ENCODE measurements around the gene POU6F1. TPM values are rescaled to one million over a fixed set of nuclear protein-coding genes. Genes with fewer than 3 reads are reported as not detected.

Gene POU6F1
- total RNA-seq, 1 donor from 2014 or later = 16.5 TPM

- intact Hi-C loops (cut with DNase I) = loop anchor here (2.0 kb wide), 1 partner anchor 44 kb away; no protein-coding TSS in a partner anchor
Observed at GRCh38 chr12:51172515-51173431, 45.1 kb downstream of the POU6F1 start, which contains the start of gene TFCP2. TSS of gene TFCP2 (minus strand) at chr12:51173135. CDS start at chr12:51172422, 713 bp downstream.

GRCh38 chr12:51171884-51172514, 45.9 kb downstream of the POU6F1 start:
- no peak for DNase-seq (ENCODE audit: extremely low spot score in 2 of 2)
- Histone ChIP-seq H3K4me1 (peaks cover 21% of the 10 kb centered on the region), H3K4me3 (peak overlapping the region; percentile 79 to 91), H3K27ac (peak overlapping the region; percentile 97), H3K27me3 (no peaks in the 10 kb centered on the region), H3K36me3 (no peaks in the 10 kb centered on the region), H3K9me3 (no peaks in the 10 kb centered on the region)
- intact Hi-C loops (cut with DNase I) = loop anchor here (2.0 kb wide), 1 partner anchor 45 kb away; no protein-coding TSS in a partner anchor
- TF ChIP-seq POLR2A (IDR thresholded peaks at IDR 0.05) (no peak), POLR2AphosphoS5 (IDR thresholded peaks at IDR 0.05; ENCODE audit: insufficient read depth in 1 of 2, low read depth in 1 of 2) (no peak), CTCF (IDR thresholded peaks at IDR 0.05) (no peak)

More at GRCh38 chr12:51172515-51173431, 45.1 kb downstream of the POU6F1 start, which contains the start of gene TFCP2:
- TF ChIP-seq POLR2AphosphoS5 (IDR thresholded peaks at IDR 0.05; ENCODE audit: insufficient read depth in 1 of 2, low read depth in 1 of 2) (peak; percentile 87 to 95), POLR2A (IDR thresholded peaks at IDR 0.05) (peak in 1 of 2 donors; percentile 40), CTCF (IDR thresholded peaks at IDR 0.05) (no peak)
- peaks cover 21% of the 10 kb centered on the region for H3K4me1 ChIP-seq
- peak within 1 kb of the TSS; percentile 97 for H3K27ac ChIP-seq
- DNase-seq (ENCODE audit: extremely low spot score in 2 of 2) = peak in 1 of 2 donors; percentile 97
- no peaks in the 10 kb centered on the region for H3K27me3 ChIP-seq
- no peaks in the 10 kb centered on the region for H3K36me3 ChIP-seq
- peak within 1 kb of the TSS; percentile 79 to 91 for H3K4me3 ChIP-seq
- H3K9me3 ChIP-seq = no peaks in the 10 kb centered on the region

DNA sequence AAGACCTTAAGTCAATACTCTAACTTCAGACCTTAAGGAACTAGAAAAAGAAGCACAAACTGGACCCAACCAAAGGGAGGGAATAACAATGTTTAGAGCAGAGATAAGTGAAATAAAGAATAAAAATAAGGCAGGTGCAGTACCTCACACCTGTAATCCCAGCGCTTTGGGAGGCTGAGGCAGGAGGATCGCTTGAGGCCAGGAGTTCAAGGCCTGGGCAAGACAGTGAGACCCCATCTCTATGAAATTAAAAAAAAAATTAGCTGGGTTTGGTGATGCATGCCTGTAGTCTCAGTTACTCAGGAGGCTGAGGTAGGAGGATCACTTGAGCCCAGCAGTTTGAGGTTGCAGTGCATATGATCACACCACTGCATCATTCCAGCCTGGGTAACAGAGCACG, 54.1 kb downstream of the POU6F1 start:
- DNase-seq (ENCODE audit: extremely low spot score in 2 of 2) = no peak
- intact Hi-C loops (cut with DNase I) = no loop called here
- Histone ChIP-seq H3K27me3 (no peaks in the 10 kb centered on the region), H3K27ac (no peak overlapping the region), H3K4me3 (no peak overlapping the region), H3K9me3 (no peaks in the 10 kb centered on the region), H3K4me1 (no peaks in the 10 kb centered on the region), H3K36me3 (no peaks in the 10 kb centered on the region)
- TF ChIP-seq POLR2AphosphoS5 (IDR thresholded peaks at IDR 0.05; ENCODE audit: insufficient read depth in 1 of 2, low read depth in 1 of 2) (no peak), POLR2A (IDR thresholded peaks at IDR 0.05) (no peak)

GRCh38 chr12:51162217-51162616, 55.6 kb downstream of the POU6F1 start:
- no peaks in the 10 kb centered on the region for H3K9me3 ChIP-seq
- H3K4me3 ChIP-seq = no peak overlapping the region
- no peak overlapping the region for H3K27ac ChIP-seq
- no peaks in the 10 kb centered on the region for H3K36me3 ChIP-seq
- no peak for DNase-seq (ENCODE audit: extremely low spot score in 2 of 2)
- no peaks in the 10 kb centered on the region for H3K27me3 ChIP-seq
- intact Hi-C loops (cut with DNase I) = no loop called here
- H3K4me1 ChIP-seq = no peaks in the 10 kb centered on the region
- TF ChIP-seq POLR2AphosphoS5 (IDR thresholded peaks at IDR 0.05; ENCODE audit: insufficient read depth in 1 of 2, low read depth in 1 of 2) (no peak), CTCF (IDR thresholded peaks at IDR 0.05) (no peak), POLR2A (IDR thresholded peaks at IDR 0.05) (no peak)

GRCh38 chr12:51160814-51161459, 56.9 kb downstream of the POU6F1 start:
- DNase-seq (ENCODE audit: extremely low spot score in 2 of 2) = no peak
- no peak overlapping the region for H3K27ac ChIP-seq
- H3K9me3 ChIP-seq = no peaks in the 10 kb centered on the region
- H3K4me3 ChIP-seq = no peak overlapping the region
- no peak for TF ChIP-seq POLR2A (IDR thresholded peaks at IDR 0.05)
- no peak for TF ChIP-seq CTCF (IDR thresholded peaks at IDR 0.05)
- H3K36me3 ChIP-seq = no peaks in the 10 kb centered on the region
- H3K4me1 ChIP-seq = no peaks in the 10 kb centered on the region
- H3K27me3 ChIP-seq = no peaks in the 10 kb centered on the region
- intact Hi-C loops (cut with DNase I) = no loop called here
